Measurements from ENCODE around the gene HTT.

DNA sequence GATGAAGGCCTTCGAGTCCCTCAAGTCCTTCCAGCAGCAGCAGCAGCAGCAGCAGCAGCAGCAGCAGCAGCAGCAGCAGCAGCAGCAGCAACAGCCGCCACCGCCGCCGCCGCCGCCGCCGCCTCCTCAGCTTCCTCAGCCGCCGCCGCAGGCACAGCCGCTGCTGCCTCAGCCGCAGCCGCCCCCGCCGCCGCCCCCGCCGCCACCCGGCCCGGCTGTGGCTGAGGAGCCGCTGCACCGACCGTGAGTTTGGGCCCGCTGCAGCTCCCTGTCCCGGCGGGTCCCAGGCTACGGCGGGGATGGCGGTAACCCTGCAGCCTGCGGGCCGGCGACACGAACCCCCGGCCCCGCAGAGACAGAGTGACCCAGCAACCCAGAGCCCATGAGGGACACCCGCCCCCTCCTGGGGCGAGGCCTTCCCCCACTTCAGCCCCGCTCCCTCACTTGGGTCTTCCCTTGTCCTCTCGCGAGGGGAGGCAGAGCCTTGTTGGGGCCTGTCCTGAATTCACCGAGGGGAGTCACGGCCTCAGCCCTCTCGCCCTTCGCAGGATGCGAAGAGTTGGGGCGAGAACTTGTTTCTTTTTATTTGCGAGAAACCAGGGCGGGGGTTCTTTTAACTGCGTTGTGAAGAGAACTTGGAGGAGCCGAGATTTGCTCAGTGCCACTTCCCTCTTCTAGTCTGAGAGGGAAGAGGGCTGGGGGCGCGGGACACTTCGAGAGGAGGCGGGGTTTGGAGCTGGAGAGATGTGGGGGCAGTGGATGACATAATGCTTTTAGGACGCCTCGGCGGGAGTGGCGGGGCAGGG, 568 bp downstream of the HTT start:
- TF ChIP-seq CTCF (conservative IDR thresholded peaks at IDR 0.05; ENCODE audit: low read depth, low read length) (no peak), EZH2 (IDR thresholded peaks at IDR 0.05; ENCODE audit: borderline replicate concordance, low read depth, low read length, poor library complexity, severe bottlenecking) (no peak)
